IMR-90 (cell line): Measurements from ENCODE around the gene OR2A42. TPM values are rescaled to one million over a fixed set of nuclear protein-coding genes. Genes with fewer than 3 reads are reported as not detected.
"Not testable (repeated sequence)": the region's sequence is repeated elsewhere in the genome, so short reads cannot be mapped to it uniquely, and the experiment has no call there.

ENCODE experiments used
- ATAC-seq: fragments of 200-7000 bp; cut with Tn5 transposase; 2 replicates; pipeline ENCODE4 v1.9.1; 2020; ENCODE audit warnings: low read depth, mild to moderate bottlenecking, moderate library complexity
- BruUV-seq: library from RNA; stranded (reverse); fragments of 400-500 nt; replicated peaks from 2 replicates; lab custom pipeline; 2021; lab: Mats Ljungman, UMichigan
- CTCF ChIA-PET: fragments of 300-600 bp; formaldehyde crosslinking; extraction: SDS; loops from one replicate; lab custom pipeline; 2021; ENCODE audit warnings: antibody characterized with exemption; lab: Yijun Ruan, JAX
- POLR2A ChIA-PET: fragments of 300-600 bp; sonication (Branson Sonifier 250); formaldehyde crosslinking; loops from one replicate; lab custom pipeline; 2022; ENCODE audit warnings: antibody characterized with exemption; ENCODE audit not compliant: unreplicated experiment; lab: Charles Lee
- DNase-seq: peaks from one replicate; pipeline ENCODE4 v3.0.0; 2013
- H2AFZ ChIP-seq: replicated peaks from 2 replicates; pipeline ENCODE3; 2013; ENCODE audit warnings: low read length, mild to moderate bottlenecking; ENCODE audit not compliant: poor library complexity
- H2AK5ac ChIP-seq: 2 replicates; pipeline ENCODE4 v1.6.1; 2013; ENCODE audit warnings: low read depth, low read length, inconsistent platforms
- H2AK9ac ChIP-seq: replicated peaks from 2 replicates; pipeline ENCODE3; 2013; ENCODE audit warnings: mild to moderate bottlenecking, low read depth, low read length, moderate library complexity; ENCODE audit not compliant: poor library complexity
- H2BK120ac ChIP-seq: 2 replicates; pipeline ENCODE4 v1.6.1; 2013; ENCODE audit warnings: low read depth, low read length, inconsistent platforms
- H2BK15ac ChIP-seq: 3 replicates; pipeline ENCODE4 v1.6.1; 2013; ENCODE audit warnings: low read depth, low read length, inconsistent platforms
- H2BK20ac ChIP-seq: 2 replicates; pipeline ENCODE4 v1.6.1; 2013; ENCODE audit warnings: low read depth, mild to moderate bottlenecking, inconsistent platforms, low read length, moderate library complexity
- H2BK5ac ChIP-seq: 2 replicates; pipeline ENCODE4 v1.6.1; 2013; ENCODE audit warnings: mild to moderate bottlenecking, low read depth, low read length, inconsistent platforms; ENCODE audit not compliant: poor library complexity, severe bottlenecking
- H3K14ac ChIP-seq: replicated peaks from 2 replicates; pipeline ENCODE4 v1.6.1; 2013; ENCODE audit warnings: low read depth, low read length, inconsistent platforms
- H3K18ac ChIP-seq: 2 replicates; pipeline ENCODE4 v1.6.1; 2013; ENCODE audit warnings: low read depth, low read length, control low read depth
- H3K23ac ChIP-seq: 2 replicates; pipeline ENCODE4 v1.6.1; 2013; ENCODE audit warnings: low read depth, low read length, inconsistent platforms
- H3K27ac ChIP-seq: 2 replicates; pipeline ENCODE4 v1.5.1; 2013; ENCODE audit warnings: mild to moderate bottlenecking, control low read depth, low read length; ENCODE audit not compliant: insufficient read depth
- H3K27me3 ChIP-seq: 2 replicates; pipeline ENCODE4 v1.6.1; 2013; ENCODE audit warnings: low read length; ENCODE audit not compliant: control insufficient read depth, insufficient read depth
- H3K36me3 ChIP-seq: 2 replicates; pipeline ENCODE4 v1.6.1; 2013; ENCODE audit warnings: low read length, mixed read lengths; ENCODE audit not compliant: control insufficient read depth, insufficient read depth
- H3K4ac ChIP-seq: 2 replicates; pipeline ENCODE4 v1.6.1; 2013; ENCODE audit warnings: low read depth, low read length, inconsistent platforms
- H3K4me1 ChIP-seq: 2 replicates; pipeline ENCODE4 v1.6.1; 2013; ENCODE audit warnings: low read length, mixed read lengths; ENCODE audit not compliant: control insufficient read depth, insufficient read depth
- H3K4me2 ChIP-seq: 2 replicates; pipeline ENCODE4 v1.6.1; 2013; ENCODE audit warnings: low read depth, mild to moderate bottlenecking, control low read depth, low read length, moderate library complexity
- H3K4me3 ChIP-seq: 2 replicates; pipeline ENCODE4 v1.5.1; 2013; ENCODE audit warnings: low read depth, mild to moderate bottlenecking, control low read depth, low read length, moderate library complexity; ENCODE audit not compliant: insufficient read depth
- H3K56ac ChIP-seq: 2 replicates; pipeline ENCODE4 v1.6.1; 2013; ENCODE audit warnings: low read length, inconsistent platforms; ENCODE audit not compliant: insufficient read depth; ENCODE audit errors: extremely low read depth
- H3K79me1 ChIP-seq, 2 experiments: 2 replicates each; pipeline ENCODE4 v1.6.1; 2013; ENCODE audit warnings: low read length in 2 of 2, inconsistent platforms in 1 of 2, low read depth in 1 of 2
- H3K9ac ChIP-seq: 2 replicates; pipeline ENCODE4 v1.6.1; 2013; ENCODE audit warnings: low read depth, low read length, control low read depth
- H3K9me1 ChIP-seq: 2 replicates; pipeline ENCODE4 v1.6.1; 2013; ENCODE audit warnings: low read length, inconsistent platforms; ENCODE audit not compliant: insufficient read depth
- H3K9me3 ChIP-seq: 2 replicates; pipeline ENCODE4 v1.6.1; 2013; ENCODE audit warnings: low read length; ENCODE audit not compliant: control insufficient read depth, insufficient read depth
- H4K20me1 ChIP-seq: 2 replicates; pipeline ENCODE4 v1.6.1; 2013; ENCODE audit warnings: low read length, inconsistent platforms; ENCODE audit not compliant: insufficient read depth
- H4K5ac ChIP-seq: 2 replicates; pipeline ENCODE4 v1.6.1; 2013; ENCODE audit warnings: mild to moderate bottlenecking, low read depth, low read length, control low read depth
- H4K8ac ChIP-seq, 2 experiments: 2 replicates each; pipeline ENCODE4 v1.6.1; 2013; ENCODE audit warnings: low read depth in 2 of 2, low read length in 2 of 2, control low read depth in 1 of 2, inconsistent platforms in 1 of 2
- H4K91ac ChIP-seq: 2 replicates; pipeline ENCODE4 v1.6.1; 2013; ENCODE audit warnings: low read depth, low read length, inconsistent platforms; ENCODE audit not compliant: insufficient read depth
- WGBS, 2 experiments: methylation state at CpG; one replicate each; pipeline versions ENCODE4 v1.1.5 to v1.1.7; 2013; ENCODE audit warnings: missing lambda C conversion rate in 2 of 2; ENCODE audit not compliant: insufficient read length in 1 of 2; ENCODE audit errors: extremely low coverage in 2 of 2; 5-methylcytosine and 5-hydroxymethylcytosine counted together
- dilution Hi-C: fragments of 300-500 bp; cut with HindIII; formaldehyde crosslinking; loops from one replicate; pipeline ENCODE4 v1.14.3; 2018; ENCODE audit warnings: low sequenced_read_pairs; ENCODE audit not compliant: unreplicated experiment
- in situ Hi-C: fragments of 300-500 bp; cut with MboI; formaldehyde crosslinking; loops from 3 replicates; pipeline ENCODE4 v1.14.3; 2019; ENCODE audit warnings: low sequenced_read_pairs, inconsistent platforms, mixed read lengths
- intact Hi-C: fragments of 100-400 bp; cut with micrococcal nuclease; formaldehyde crosslinking; loops from 2 replicates; pipeline ENCODE4 v1.10.0; 2022
- polyA plus RNA-seq, 3 experiments: library from polyadenylated mRNA; depleted of rRNA; stranded (reverse); fragments of >200 nt; gene quantifications; 2 replicates each; pipeline ENCODE4 v1.2.3, GENCODE V29; 2012; ENCODE audit warnings: low replicate concordance in 1 of 3
- total RNA-seq: library from RNA; depleted of rRNA; stranded (reverse); fragments of >200 nt; gene quantifications from 2 replicates; pipeline ENCODE4 v1.2.3, GENCODE V29; 2012

OR2A42 gene
- total and polyA plus RNA-seq, 2 of the 4 experiments (the other 2 are of a cell fraction), result not detected

GRCh38 chr7:144264692-144265091 lies 25.3 kb upstream of the OR2A42 start, which contains the start of gene OR2A7:
TSS of gene OR2A7 (minus strand) at chr7:144264792. CDS start at chr7:144259628, 5,164 bp downstream.
- dilution Hi-C loops, result not testable (repeated sequence)

DNA sequence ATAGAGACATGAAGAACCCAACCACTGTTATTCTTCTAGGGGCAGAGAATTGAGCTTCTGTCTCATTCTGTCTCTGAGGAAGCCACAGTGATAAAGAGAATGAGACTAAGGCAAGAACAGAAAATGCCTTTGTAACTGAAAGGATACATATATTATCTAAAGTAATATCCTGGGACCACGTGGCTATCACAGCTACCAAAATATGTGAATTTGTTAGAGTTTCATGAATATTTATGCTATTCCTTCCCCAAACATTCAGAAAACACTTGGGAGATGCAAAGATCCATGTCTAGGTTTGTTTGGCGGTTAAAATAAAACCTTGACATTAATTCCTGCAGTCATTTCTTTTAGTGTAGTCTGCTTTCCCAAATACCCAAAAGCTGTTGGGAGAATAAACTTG lies 22.7 kb upstream of the OR2A42 start:
- H3K18ac ChIP-seq, H4K20me1 ChIP-seq, POLR2A ChIA-PET, H3K36me3 ChIP-seq, H2BK5ac ChIP-seq, H3K56ac ChIP-seq, H3K27ac ChIP-seq, H3K27me3 ChIP-seq, dilution Hi-C loops, H3K4ac ChIP-seq, CTCF ChIA-PET, H3K79me1 ChIP-seq, H3K9me3 ChIP-seq, H2AFZ ChIP-seq, DNase-seq, in situ Hi-C loops, H3K23ac ChIP-seq, intact Hi-C loops, H3K9me1 ChIP-seq, BruUV-seq, ATAC-seq, H2BK20ac ChIP-seq, H3K4me1 ChIP-seq, H4K91ac ChIP-seq, H4K5ac ChIP-seq, H2AK5ac ChIP-seq, H4K8ac ChIP-seq, H3K4me2 ChIP-seq, H2BK15ac ChIP-seq, H2BK120ac ChIP-seq, H3K14ac ChIP-seq, H2AK9ac ChIP-seq, H3K4me3 ChIP-seq, H3K9ac ChIP-seq: not testable (repeated sequence)
- WGBS, 2 experiments, result no CpG with 5 or more reads among the region's 2 CpGs

More at GRCh38 chr7:144264692-144265091, 25.3 kb upstream of the OR2A42 start, which contains the start of gene OR2A7:
- H3K9ac ChIP-seq, H2BK5ac ChIP-seq, H3K4me3 ChIP-seq, H3K27me3 ChIP-seq, H3K56ac ChIP-seq, H3K27ac ChIP-seq, DNase-seq, in situ Hi-C loops, H4K91ac ChIP-seq, H2AK9ac ChIP-seq, H4K8ac ChIP-seq, H2BK20ac ChIP-seq, H2BK15ac ChIP-seq, H4K5ac ChIP-seq, H2AFZ ChIP-seq, H3K23ac ChIP-seq, CTCF ChIA-PET, H3K9me3 ChIP-seq, H3K4me2 ChIP-seq, H3K9me1 ChIP-seq, H4K20me1 ChIP-seq, H3K4me1 ChIP-seq, ATAC-seq, H3K4ac ChIP-seq, H3K36me3 ChIP-seq, BruUV-seq, H3K14ac ChIP-seq, H2BK120ac ChIP-seq, POLR2A ChIA-PET, H3K18ac ChIP-seq, intact Hi-C loops, H3K79me1 ChIP-seq, H2AK5ac ChIP-seq: not testable (repeated sequence)
- no CpG with 5 or more reads among the region's 7 CpGs for WGBS, 2 experiments
